Trophoblast cell (in vitro differentiated cells and primary cell): ENCODE data around the gene AJAP1.

Experiments used
- DNase-seq, 2 donors: peaks; one replicate each; pipeline ENCODE4 v3.0.0-alpha.2; 2016
- H2AFZ ChIP-seq: 2 replicates; pipeline ENCODE4 v1.6.1; 2013; ENCODE audit warnings: low read length, moderate library complexity, mild to moderate bottlenecking; ENCODE audit not compliant: insufficient read depth, poor library complexity
- H2AK5ac ChIP-seq: 2 replicates; pipeline ENCODE4 v1.6.1; 2013; ENCODE audit warnings: mild to moderate bottlenecking, low read length
- H2BK120ac ChIP-seq: 2 replicates; pipeline ENCODE4 v1.6.1; 2013; ENCODE audit warnings: low read length, mild to moderate bottlenecking, moderate library complexity; ENCODE audit not compliant: insufficient read depth, poor library complexity
- H2BK12ac ChIP-seq: 2 replicates; pipeline ENCODE4 v1.6.1; 2013; ENCODE audit warnings: mild to moderate bottlenecking, low read length, moderate library complexity
- H2BK5ac ChIP-seq: 2 replicates; pipeline ENCODE4 v1.6.1; 2013; ENCODE audit warnings: low read length, low read depth, moderate library complexity, mild to moderate bottlenecking; ENCODE audit not compliant: poor library complexity
- H3K14ac ChIP-seq: 2 replicates; pipeline ENCODE4 v1.6.1; 2013; ENCODE audit warnings: mild to moderate bottlenecking, low read length
- H3K18ac ChIP-seq: 2 replicates; pipeline ENCODE4 v1.6.1; 2013; ENCODE audit warnings: mild to moderate bottlenecking, low read length
- H3K23ac ChIP-seq: 2 replicates; pipeline ENCODE4 v1.6.1; 2013; ENCODE audit warnings: low read length
- H3K27ac ChIP-seq: 2 replicates; pipeline ENCODE4 v1.5.1; 2013; ENCODE audit warnings: low read depth, mild to moderate bottlenecking, inconsistent platforms, low read length, moderate library complexity
- H3K27me3 ChIP-seq: 2 replicates; pipeline ENCODE4 v1.6.1; 2013; ENCODE audit warnings: inconsistent platforms, mild to moderate bottlenecking, low read length, moderate library complexity; ENCODE audit not compliant: insufficient read depth
- H3K36me3 ChIP-seq, 2 experiments: 1 replicate in 1 of 2; 2 replicates in 1 of 2; pipeline ENCODE4 v1.6.1; 2013; ENCODE audit warnings: low read length in 2 of 2, mild to moderate bottlenecking in 2 of 2, moderate library complexity in 1 of 2; ENCODE audit not compliant: insufficient read depth in 2 of 2, control insufficient read depth in 1 of 2
- H3K4ac ChIP-seq: 2 replicates; pipeline ENCODE4 v1.6.1; 2013; ENCODE audit warnings: low read depth, mild to moderate bottlenecking, low read length, moderate library complexity
- H3K4me1 ChIP-seq, 2 experiments: 1 replicate in 1 of 2; 2 replicates in 1 of 2; pipeline ENCODE4 v1.6.1; 2013; ENCODE audit warnings: low read length in 2 of 2, mild to moderate bottlenecking in 2 of 2, moderate library complexity in 1 of 2; ENCODE audit not compliant: insufficient read depth in 2 of 2, control insufficient read depth in 1 of 2
- H3K4me2 ChIP-seq: 2 replicates; pipeline ENCODE4 v1.6.1; 2013; ENCODE audit warnings: inconsistent platforms, mild to moderate bottlenecking, low read length, moderate library complexity
- H3K4me3 ChIP-seq: 2 replicates; pipeline ENCODE4 v1.5.1; 2013; ENCODE audit warnings: mild to moderate bottlenecking, low read depth, low read length, inconsistent platforms
- H3K79me1 ChIP-seq: one replicate; pipeline ENCODE4 v1.6.1; 2013; ENCODE audit warnings: low read length
- H3K79me2 ChIP-seq: 2 replicates; pipeline ENCODE4 v1.6.1; 2013; ENCODE audit warnings: low read length, mild to moderate bottlenecking; ENCODE audit not compliant: control insufficient read depth, insufficient read depth, poor library complexity
- H3K9ac ChIP-seq: 2 replicates; pipeline ENCODE4 v1.6.1; 2013; ENCODE audit warnings: mild to moderate bottlenecking, low read length
- H3K9me3 ChIP-seq: 2 replicates; pipeline ENCODE4 v1.6.1; 2013; ENCODE audit warnings: low read depth, mild to moderate bottlenecking, control low read depth, inconsistent platforms, low read length; ENCODE audit not compliant: insufficient read depth
- H4K12ac ChIP-seq: 2 replicates; pipeline ENCODE4 v1.6.1; 2013; ENCODE audit warnings: low read depth, mild to moderate bottlenecking, low read length, moderate library complexity
- H4K8ac ChIP-seq: 2 replicates; pipeline ENCODE4 v1.6.1; 2013; ENCODE audit warnings: low read depth, mild to moderate bottlenecking, low read length, moderate library complexity
- H4K91ac ChIP-seq: one replicate; pipeline ENCODE4 v1.6.1; 2013; ENCODE audit warnings: low read depth, mild to moderate bottlenecking, low read length, moderate library complexity
- WGBS: extraction: QIAGEN DNeasy Blood & Tissue Kit; methylation state at CpG from one replicate; pipeline ENCODE4 v1.1.7; 2013; ENCODE audit warnings: missing lambda C conversion rate; ENCODE audit not compliant: insufficient read length, insufficient coverage; ENCODE audit errors: extremely low coverage; 5-methylcytosine and 5-hydroxymethylcytosine counted together

AJAP1 gene

GRCh38 chr1:4682607-4683220 is 28.3 kb downstream of the AJAP1 start:
- H3K18ac ChIP-seq: no peak overlapping the region
- no peaks in the 10 kb centered on the region for H3K79me1 ChIP-seq
- no peak for DNase-seq
- no peak overlapping the region for H2AFZ ChIP-seq
- H4K8ac ChIP-seq: no peak overlapping the region
- no peak overlapping the region for H3K27ac ChIP-seq
- H3K4me1 ChIP-seq: peaks cover 7 to 17% of the 10 kb centered on the region in 2 experiments
- no peak overlapping the region for H3K4me3 ChIP-seq
- H4K12ac ChIP-seq: no peak overlapping the region
- no peak overlapping the region for H2BK120ac ChIP-seq
- no peaks in the 10 kb centered on the region for H3K79me2 ChIP-seq
- no peak overlapping the region for H3K23ac ChIP-seq
- no peak overlapping the region for H2AK5ac ChIP-seq
- no peaks in the 10 kb centered on the region for H3K27me3 ChIP-seq
- H3K9me3 ChIP-seq: peaks cover 13% of the 10 kb centered on the region
- no peak overlapping the region for H3K4ac ChIP-seq
- no CpG with 5 or more reads among the region's 2 CpGs for WGBS
- no peak overlapping the region for H3K4me2 ChIP-seq
- no peak overlapping the region for H3K9ac ChIP-seq
- peaks cover 0 to 6% of the 10 kb centered on the region in 2 experiments for H3K36me3 ChIP-seq
- no peak overlapping the region for H2BK12ac ChIP-seq
- no peak overlapping the region for H2BK5ac ChIP-seq
- H3K14ac ChIP-seq: no peak overlapping the region
- no peak overlapping the region for H4K91ac ChIP-seq

- Histone ChIP-seq H3K4me1 (peaks cover 7 to 17% of the 10 kb centered on the region in 2 experiments), H2BK120ac (no peak overlapping the region), H3K18ac (no peak overlapping the region), H4K91ac (no peak overlapping the region), H3K4me3 (no peak overlapping the region), H3K4ac (no peak overlapping the region), H2AK5ac (no peak overlapping the region), H2AFZ (no peak overlapping the region), H3K27me3 (no peaks in the 10 kb centered on the region), H2BK5ac (no peak overlapping the region), H3K14ac (no peak overlapping the region), H3K9ac (no peak overlapping the region), H3K4me2 (no peak overlapping the region), H4K12ac (no peak overlapping the region), H3K27ac (no peak overlapping the region), H3K79me1 (no peaks in the 10 kb centered on the region), H3K9me3 (peaks cover 6% of the 10 kb centered on the region), H4K8ac (no peak overlapping the region), H3K79me2 (no peaks in the 10 kb centered on the region), H3K36me3 (peaks cover 0 to 2% of the 10 kb centered on the region in 2 experiments), H2BK12ac (no peak overlapping the region), H3K23ac (no peak overlapping the region)
- no CpG with 5 or more reads among the region's 8 CpGs for WGBS
- DNase-seq: no peak
Observed at GRCh38 chr1:4684136-4684535, 29.7 kb downstream of the AJAP1 start.

- no peak overlapping the region for H4K8ac ChIP-seq
- H2BK12ac ChIP-seq: no peak overlapping the region
- H2BK120ac ChIP-seq: no peak overlapping the region
- no CpG with 5 or more reads among the region's 7 CpGs for WGBS
- peaks cover 0 to 2% of the 10 kb centered on the region in 2 experiments for H3K36me3 ChIP-seq
- H3K4ac ChIP-seq: no peak overlapping the region
- H3K9me3 ChIP-seq: peaks cover 6% of the 10 kb centered on the region
- H3K23ac ChIP-seq: no peak overlapping the region
- H3K4me3 ChIP-seq: no peak overlapping the region
- no peak overlapping the region for H2AFZ ChIP-seq
- peaks cover 7 to 17% of the 10 kb centered on the region in 2 experiments for H3K4me1 ChIP-seq
- no peak overlapping the region for H2BK5ac ChIP-seq
- no peaks in the 10 kb centered on the region for H3K79me2 ChIP-seq
- no peak overlapping the region for H3K4me2 ChIP-seq
- no peak overlapping the region for H3K9ac ChIP-seq
- no peak overlapping the region for H4K12ac ChIP-seq
- no peak overlapping the region for H3K27ac ChIP-seq
- H4K91ac ChIP-seq: no peak overlapping the region
- H3K18ac ChIP-seq: no peak overlapping the region
- no peak overlapping the region for H2AK5ac ChIP-seq
- DNase-seq: no peak
- H3K14ac ChIP-seq: no peak overlapping the region
- no peaks in the 10 kb centered on the region for H3K27me3 ChIP-seq
- no peaks in the 10 kb centered on the region for H3K79me1 ChIP-seq
Observed at GRCh38 chr1:4684864-4685522, 30.6 kb downstream of the AJAP1 start.

- H3K9ac ChIP-seq: no peak overlapping the region
- no peak overlapping the region for H2BK5ac ChIP-seq
- H2AK5ac ChIP-seq: no peak overlapping the region
- no peak for DNase-seq
- H3K27ac ChIP-seq: no peak overlapping the region
- H3K79me1 ChIP-seq: no peaks in the 10 kb centered on the region
- no peak overlapping the region for H2AFZ ChIP-seq
- H2BK12ac ChIP-seq: no peak overlapping the region
- H3K4me3 ChIP-seq: no peak overlapping the region
- peaks cover 7 to 17% of the 10 kb centered on the region in 2 experiments for H3K4me1 ChIP-seq
- no peak overlapping the region for H3K4ac ChIP-seq
- H3K79me2 ChIP-seq: no peaks in the 10 kb centered on the region
- H3K14ac ChIP-seq: no peak overlapping the region
- H4K91ac ChIP-seq: no peak overlapping the region
- no peak overlapping the region for H3K4me2 ChIP-seq
- H4K12ac ChIP-seq: no peak overlapping the region
- peaks cover 0 to 2% of the 10 kb centered on the region in 2 experiments for H3K36me3 ChIP-seq
- H3K27me3 ChIP-seq: no peaks in the 10 kb centered on the region
- H3K9me3 ChIP-seq: peaks cover 6% of the 10 kb centered on the region
- H3K18ac ChIP-seq: no peak overlapping the region
- no peak overlapping the region for H2BK120ac ChIP-seq
- H3K23ac ChIP-seq: no peak overlapping the region
- WGBS: no CpG with 5 or more reads among the region's 6 CpGs
- H4K8ac ChIP-seq: no peak overlapping the region
Observed at GRCh38 chr1:4685523-4685865, 31.1 kb downstream of the AJAP1 start.
